COLO829 (cell line): ENCODE data around the gene CREB3L2.
A peak's percentile ranks its signal among the peaks of the same experiment; 100 is the strongest.
"Not testable (repeated sequence)": the region's sequence is repeated elsewhere in the genome, so short reads cannot be mapped to it uniquely, and the experiment has no call there.

Experiments
- DNase-seq: peaks from one replicate; pipeline ENCODE4 v3.0.0; 2012; ENCODE audit warnings: low spot score

Gene CREB3L2, protein sequence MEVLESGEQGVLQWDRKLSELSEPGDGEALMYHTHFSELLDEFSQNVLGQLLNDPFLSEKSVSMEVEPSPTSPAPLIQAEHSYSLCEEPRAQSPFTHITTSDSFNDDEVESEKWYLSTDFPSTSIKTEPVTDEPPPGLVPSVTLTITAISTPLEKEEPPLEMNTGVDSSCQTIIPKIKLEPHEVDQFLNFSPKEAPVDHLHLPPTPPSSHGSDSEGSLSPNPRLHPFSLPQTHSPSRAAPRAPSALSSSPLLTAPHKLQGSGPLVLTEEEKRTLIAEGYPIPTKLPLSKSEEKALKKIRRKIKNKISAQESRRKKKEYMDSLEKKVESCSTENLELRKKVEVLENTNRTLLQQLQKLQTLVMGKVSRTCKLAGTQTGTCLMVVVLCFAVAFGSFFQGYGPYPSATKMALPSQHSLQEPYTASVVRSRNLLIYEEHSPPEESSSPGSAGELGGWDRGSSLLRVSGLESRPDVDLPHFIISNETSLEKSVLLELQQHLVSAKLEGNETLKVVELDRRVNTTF

DNA sequence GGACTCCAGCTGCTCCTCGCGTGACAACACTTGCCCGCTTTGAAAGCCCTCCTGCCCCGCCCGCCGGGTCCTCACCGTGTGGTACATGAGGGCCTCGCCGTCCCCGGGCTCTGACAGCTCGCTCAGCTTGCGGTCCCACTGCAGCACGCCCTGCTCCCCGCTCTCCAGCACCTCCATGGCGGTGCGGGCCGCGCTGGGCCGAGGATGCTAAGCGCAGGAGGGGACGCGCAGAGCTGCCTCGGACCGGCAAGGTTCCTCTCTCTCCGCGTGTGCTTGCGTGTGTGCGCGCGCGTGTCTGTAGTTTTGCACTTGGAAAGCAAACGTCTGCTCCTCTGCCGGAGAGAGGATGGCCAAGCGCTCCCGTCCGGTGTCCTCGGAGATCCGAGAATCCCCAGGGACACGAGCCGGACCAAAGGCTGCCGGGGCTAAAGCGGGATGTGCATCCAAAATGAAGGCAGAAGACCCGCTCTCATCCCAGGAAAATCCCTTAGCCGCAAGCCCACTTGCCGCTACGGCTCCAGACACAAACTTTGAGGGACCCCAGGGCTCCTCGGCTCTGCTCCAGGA is at the start of gene CREB3L2:
TSS of gene CREB3L2 (minus strand) at position 558 of the 567 bp plus-strand sequence. CDS start at position 177, 381 bp downstream.
- DNase-seq, result no peak

- DNase-seq, result no peak
Observed at GRCh38 chr7:138049505-138050116, 47.7 kb upstream of the CREB3L2 start.

DNA sequence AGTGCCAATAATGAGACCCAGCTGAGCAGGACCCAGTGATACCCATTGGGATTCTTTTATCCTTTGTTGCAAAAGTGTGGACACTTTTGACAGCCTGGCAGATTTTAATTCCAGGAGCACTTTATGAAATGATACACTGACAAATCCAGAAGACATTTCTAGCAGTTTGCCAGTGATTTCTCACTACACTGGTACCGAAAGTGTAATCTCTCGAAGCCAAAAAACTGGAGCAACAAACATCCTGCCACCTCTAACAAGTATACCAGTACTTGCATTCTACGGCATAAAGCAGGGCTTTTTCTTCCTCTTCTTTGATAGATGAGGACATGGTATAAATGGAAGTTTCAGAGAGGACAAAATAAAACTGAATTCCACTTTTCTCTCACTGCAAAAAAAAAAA is 46.0 kb upstream of the CREB3L2 start:
- DNase-seq, result no peak

GRCh38 chr7:138044897-138045296 is 43.0 kb upstream of the CREB3L2 start:
- no peak for DNase-seq

DNA sequence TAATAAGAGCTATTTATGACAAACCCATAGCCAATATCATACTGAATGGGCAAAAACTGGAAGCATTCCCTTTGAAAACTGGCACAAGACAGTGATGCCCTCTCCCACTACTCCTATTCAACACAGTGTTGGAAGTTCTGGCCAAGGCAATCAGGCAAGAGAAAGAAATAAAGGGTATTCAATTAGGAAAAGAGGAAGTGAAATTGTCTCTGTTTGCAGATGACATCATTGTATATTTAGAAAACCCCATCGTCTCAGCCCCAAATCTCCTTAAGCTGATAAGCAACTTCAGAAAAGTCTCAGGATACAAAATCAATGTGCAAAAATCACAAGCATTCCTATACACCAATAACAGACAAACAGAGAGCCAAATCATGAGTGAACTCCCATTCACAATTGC is 38.2 kb upstream of the CREB3L2 start:
- not testable (repeated sequence) for DNase-seq

GRCh38 chr7:138036135-138036534 is 34.2 kb upstream of the CREB3L2 start:
- no peak for DNase-seq

DNA sequence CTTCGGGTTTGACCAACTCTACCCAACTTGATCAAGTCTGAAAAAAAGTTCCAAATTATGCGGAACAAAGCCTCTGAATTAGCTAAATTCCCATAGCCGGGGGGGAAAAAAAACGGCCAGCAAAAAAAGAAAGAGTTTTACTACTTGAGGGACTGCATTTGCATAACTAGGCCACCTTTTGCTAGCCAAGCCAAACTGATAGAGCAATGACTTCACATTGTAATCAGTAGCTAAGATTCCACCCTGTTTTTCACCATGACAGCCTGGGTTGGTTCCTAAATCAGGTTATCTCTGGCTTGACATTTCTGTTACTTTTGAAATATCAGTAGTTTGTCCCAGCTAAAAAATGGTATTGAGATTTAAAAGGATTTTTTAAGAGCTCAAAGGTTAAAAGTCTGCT is 31.4 kb upstream of the CREB3L2 start:
- DNase-seq, result no peak

DNA sequence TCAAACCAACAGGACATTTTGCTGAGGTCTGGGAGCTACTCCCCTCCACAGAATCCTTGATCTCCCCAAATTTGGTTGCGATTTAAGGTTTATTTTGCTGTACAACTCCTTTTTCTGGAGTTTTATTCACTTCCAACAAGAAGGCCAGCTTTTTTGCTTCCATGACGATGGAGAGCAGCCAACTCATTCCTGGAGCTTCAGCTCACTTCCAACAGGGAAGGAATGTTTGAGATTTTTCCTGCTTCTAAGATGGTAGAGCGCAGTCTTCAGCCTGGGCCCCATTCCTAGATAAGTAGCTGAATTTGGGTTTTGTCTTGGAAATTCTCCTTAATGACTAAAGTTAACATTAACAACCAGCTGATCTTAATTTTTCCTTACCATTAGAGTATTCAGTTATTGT is 30.9 kb upstream of the CREB3L2 start:
- DNase-seq, result no peak

- no peak for DNase-seq
Observed at GRCh38 chr7:138032186-138032585, 30.3 kb upstream of the CREB3L2 start.

DNA sequence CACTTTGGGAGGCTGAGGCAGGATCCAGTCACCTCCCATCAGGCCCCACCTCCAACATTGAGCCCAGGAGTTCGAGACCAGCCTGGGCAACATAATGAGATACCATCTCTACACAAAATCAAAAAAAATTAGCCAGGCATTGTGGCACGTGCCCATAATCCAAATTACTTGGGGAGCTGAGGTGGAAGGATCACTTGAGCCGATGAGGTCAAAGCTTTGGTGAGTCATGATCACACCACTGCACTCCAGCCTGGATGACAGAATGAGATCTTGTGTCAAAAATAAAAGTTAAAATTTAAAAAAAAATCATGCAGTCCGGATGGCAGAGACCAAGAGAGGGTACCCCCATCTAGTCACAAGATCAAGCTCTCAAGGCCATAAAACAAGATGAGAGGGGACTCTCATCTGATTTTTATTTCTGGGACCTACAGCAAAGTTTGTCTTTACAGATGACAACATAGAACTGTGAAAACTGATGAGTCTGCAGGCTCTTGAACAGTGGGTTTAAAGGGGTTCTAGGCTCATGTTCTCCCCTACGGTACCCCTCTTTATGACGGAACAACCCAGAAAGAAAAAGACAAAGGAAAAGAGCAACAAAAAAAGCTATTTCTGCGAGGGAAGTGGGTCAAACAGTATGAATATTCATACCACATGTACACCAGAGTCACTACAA is 28.9 kb upstream of the CREB3L2 start:
- no peak for DNase-seq

DNA sequence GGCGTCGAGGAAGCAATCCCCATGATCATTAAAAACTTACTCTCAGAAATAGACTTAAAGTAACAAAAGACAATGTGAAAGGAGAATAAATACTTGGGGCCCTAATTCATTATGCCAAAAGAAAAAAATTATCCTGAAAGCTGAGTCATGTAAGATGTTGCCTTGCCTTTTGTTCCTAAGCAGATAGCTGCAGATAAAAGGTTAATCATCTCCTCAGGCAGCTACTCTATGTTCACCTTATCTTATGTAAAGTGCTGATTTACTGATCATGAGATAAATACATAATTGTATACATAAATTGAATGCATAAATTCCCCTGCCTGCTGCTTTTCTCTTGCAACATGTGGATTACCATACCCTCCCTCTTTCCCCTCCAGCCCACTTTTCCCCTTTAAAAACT is 28.1 kb upstream of the CREB3L2 start:
- DNase-seq, result peak; percentile 74

GRCh38 chr7:138029126-138029525 is 27.2 kb upstream of the CREB3L2 start:
- no peak for DNase-seq

GRCh38 chr7:138027100-138027499 is 25.2 kb upstream of the CREB3L2 start:
- no peak for DNase-seq

GRCh38 chr7:138025215-138026186 is 23.6 kb upstream of the CREB3L2 start:
- no peak for DNase-seq

- no peak for DNase-seq
Observed at GRCh38 chr7:138024765-138025164, 22.9 kb upstream of the CREB3L2 start.

GRCh38 chr7:138024343-138024691 is 22.4 kb upstream of the CREB3L2 start:
- DNase-seq, result no peak

- no peak for DNase-seq
Observed at GRCh38 chr7:138023618-138024342, 21.9 kb upstream of the CREB3L2 start.

DNA sequence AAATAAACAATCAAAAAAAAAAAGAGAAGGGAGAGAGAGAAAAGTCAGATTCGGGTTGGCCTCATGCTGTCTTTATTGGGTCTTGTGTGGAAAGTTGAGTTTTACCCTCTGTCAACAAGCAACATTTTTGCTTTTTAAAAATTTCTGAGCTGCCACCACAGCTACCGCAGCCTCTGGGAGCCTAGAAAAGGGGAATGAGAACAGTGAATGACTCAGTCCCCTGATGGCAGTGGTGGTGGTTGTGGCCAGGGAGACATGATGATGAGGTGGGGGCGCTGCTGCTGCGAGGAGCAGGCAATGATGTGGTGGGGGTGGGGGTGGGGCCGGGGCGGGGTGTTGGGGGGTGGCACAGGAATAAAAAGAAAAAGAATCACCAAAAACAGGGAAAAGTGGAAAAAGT is 20.0 kb upstream of the CREB3L2 start:
- no peak for DNase-seq

GRCh38 chr7:138017992-138018391 is 16.1 kb upstream of the CREB3L2 start:
- DNase-seq, result no peak

GRCh38 chr7:138015096-138015495 is 13.2 kb upstream of the CREB3L2 start:
- no peak for DNase-seq

GRCh38 chr7:138014686-138015085 is 12.8 kb upstream of the CREB3L2 start:
- no peak for DNase-seq
